Ishikawa (cell line): ENCODE data around the gene MRPL24.

Experiments
- CEBPB ChIP-seq: IDR thresholded peaks from 2 replicates; pipeline ENCODE4 v1.6.1; 2012
- CREB1 ChIP-seq: IDR thresholded peaks from 2 replicates; pipeline ENCODE4 v1.6.1; 2012; ENCODE audit warnings: low read depth
- EP300 ChIP-seq: IDR thresholded peaks from 2 replicates; pipeline ENCODE4 v1.6.1; 2012; ENCODE audit warnings: borderline replicate concordance
- FOXM1 ChIP-seq: IDR thresholded peaks from 2 replicates; pipeline ENCODE4 v1.6.1; 2012; ENCODE audit warnings: low read depth, borderline replicate concordance
- TAF1 ChIP-seq: IDR thresholded peaks from 2 replicates; pipeline ENCODE4 v1.6.1; 2012; ENCODE audit warnings: low read depth, mild to moderate bottlenecking
- YY1 ChIP-seq: IDR thresholded peaks from 2 replicates; pipeline ENCODE4 v1.6.1; 2012; ENCODE audit warnings: low read depth
- TF ChIP-seq, protein P1 (sequence below): IDR thresholded peaks from 2 replicates; pipeline ENCODE4 v1.6.1; 2012
- TF ChIP-seq, protein P2 (sequence below): IDR thresholded peaks from 2 replicates; pipeline ENCODE4 v1.6.1; 2012; ENCODE audit warnings: low read depth, mild to moderate bottlenecking

DNA sequence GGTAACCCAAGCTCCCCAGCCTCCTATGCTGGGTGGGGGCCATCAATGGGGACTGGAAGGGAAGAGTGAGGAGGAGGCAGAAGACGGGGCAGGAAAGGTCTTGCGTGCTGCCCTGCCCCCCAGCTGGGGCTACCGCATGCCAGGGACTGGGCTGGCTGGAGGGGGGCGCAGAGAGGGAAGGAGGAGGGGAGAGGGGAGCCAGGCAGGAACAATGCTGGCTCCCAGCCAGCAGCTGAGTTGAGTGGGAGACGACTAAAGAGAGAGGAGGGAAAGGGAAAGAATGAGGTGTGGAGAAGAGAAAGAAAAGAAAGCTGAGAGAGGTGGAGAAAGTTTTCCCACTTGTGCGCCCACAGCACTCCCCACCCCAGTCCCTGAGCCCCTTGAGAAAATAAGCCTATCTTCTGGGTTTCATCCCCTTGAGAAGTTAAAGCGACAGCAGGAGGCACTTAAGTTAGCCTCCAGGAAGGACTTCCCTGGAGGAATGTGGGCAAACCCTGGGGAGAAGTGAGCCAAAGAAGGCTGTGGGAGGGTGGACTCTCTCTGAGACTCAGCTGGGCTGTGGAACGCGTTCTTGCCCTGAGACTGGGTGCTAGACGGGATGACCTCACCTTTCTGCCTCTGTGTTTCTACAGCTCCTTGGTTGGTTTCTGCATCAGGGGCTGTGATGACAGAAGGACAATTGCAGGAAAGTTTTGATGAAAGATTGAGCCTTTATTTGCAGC is 50.8 kb downstream of the MRPL24 start:
- TF ChIP-seq CEBPB, result no peak
- TF ChIP-seq FOXM1, result no peak
- no peak for TF ChIP-seq TAF1
- TF ChIP-seq CREB1, result no peak
- TF ChIP-seq, protein P1, sequence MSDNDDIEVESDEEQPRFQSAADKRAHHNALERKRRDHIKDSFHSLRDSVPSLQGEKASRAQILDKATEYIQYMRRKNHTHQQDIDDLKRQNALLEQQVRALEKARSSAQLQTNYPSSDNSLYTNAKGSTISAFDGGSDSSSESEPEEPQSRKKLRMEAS, result no peak
- TF ChIP-seq, protein P2, sequence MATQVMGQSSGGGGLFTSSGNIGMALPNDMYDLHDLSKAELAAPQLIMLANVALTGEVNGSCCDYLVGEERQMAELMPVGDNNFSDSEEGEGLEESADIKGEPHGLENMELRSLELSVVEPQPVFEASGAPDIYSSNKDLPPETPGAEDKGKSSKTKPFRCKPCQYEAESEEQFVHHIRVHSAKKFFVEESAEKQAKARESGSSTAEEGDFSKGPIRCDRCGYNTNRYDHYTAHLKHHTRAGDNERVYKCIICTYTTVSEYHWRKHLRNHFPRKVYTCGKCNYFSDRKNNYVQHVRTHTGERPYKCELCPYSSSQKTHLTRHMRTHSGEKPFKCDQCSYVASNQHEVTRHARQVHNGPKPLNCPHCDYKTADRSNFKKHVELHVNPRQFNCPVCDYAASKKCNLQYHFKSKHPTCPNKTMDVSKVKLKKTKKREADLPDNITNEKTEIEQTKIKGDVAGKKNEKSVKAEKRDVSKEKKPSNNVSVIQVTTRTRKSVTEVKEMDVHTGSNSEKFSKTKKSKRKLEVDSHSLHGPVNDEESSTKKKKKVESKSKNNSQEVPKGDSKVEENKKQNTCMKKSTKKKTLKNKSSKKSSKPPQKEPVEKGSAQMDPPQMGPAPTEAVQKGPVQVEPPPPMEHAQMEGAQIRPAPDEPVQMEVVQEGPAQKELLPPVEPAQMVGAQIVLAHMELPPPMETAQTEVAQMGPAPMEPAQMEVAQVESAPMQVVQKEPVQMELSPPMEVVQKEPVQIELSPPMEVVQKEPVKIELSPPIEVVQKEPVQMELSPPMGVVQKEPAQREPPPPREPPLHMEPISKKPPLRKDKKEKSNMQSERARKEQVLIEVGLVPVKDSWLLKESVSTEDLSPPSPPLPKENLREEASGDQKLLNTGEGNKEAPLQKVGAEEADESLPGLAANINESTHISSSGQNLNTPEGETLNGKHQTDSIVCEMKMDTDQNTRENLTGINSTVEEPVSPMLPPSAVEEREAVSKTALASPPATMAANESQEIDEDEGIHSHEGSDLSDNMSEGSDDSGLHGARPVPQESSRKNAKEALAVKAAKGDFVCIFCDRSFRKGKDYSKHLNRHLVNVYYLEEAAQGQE, result no peak
- TF ChIP-seq YY1, result no peak
- TF ChIP-seq EP300, result no peak
